HG02840 (cell line): ENCODE measurements around the gene LAMA3.
"Not testable (repeated sequence)": the region's sequence is repeated elsewhere in the genome, so short reads cannot be mapped to it uniquely, and the experiment has no call there.

Experiments used
- ATAC-seq: cut with Tn5 transposase; IDR thresholded peaks from one replicate; pipeline ENCODE4 v1.9.1; 2021; ENCODE audit warnings: mild to moderate bottlenecking, moderate library complexity, moderate number of reproducible peaks; ENCODE audit not compliant: unreplicated experiment, low FRiP score

LAMA3 gene

DNA sequence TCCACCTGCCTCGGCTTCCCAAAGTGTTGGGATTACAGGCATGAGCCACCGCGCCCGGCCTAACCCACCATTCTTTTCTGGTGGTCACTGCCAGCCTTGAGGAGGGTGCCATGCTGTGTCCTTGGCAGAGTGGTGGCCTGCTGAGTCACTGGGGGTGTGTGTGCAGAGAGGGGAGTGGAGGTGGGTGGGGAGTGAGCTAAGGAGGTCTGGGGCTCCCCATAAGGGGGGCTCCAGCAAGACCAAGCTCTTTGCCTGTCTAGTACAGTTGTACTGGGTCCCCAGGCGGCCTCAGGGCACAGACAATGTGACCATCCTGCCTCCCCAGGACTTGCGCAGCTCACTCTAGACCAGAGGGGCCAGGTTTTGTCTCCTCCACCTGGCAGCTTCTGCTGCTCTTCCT lies 36.1 kb downstream of the LAMA3 start:
- no peak for ATAC-seq

DNA sequence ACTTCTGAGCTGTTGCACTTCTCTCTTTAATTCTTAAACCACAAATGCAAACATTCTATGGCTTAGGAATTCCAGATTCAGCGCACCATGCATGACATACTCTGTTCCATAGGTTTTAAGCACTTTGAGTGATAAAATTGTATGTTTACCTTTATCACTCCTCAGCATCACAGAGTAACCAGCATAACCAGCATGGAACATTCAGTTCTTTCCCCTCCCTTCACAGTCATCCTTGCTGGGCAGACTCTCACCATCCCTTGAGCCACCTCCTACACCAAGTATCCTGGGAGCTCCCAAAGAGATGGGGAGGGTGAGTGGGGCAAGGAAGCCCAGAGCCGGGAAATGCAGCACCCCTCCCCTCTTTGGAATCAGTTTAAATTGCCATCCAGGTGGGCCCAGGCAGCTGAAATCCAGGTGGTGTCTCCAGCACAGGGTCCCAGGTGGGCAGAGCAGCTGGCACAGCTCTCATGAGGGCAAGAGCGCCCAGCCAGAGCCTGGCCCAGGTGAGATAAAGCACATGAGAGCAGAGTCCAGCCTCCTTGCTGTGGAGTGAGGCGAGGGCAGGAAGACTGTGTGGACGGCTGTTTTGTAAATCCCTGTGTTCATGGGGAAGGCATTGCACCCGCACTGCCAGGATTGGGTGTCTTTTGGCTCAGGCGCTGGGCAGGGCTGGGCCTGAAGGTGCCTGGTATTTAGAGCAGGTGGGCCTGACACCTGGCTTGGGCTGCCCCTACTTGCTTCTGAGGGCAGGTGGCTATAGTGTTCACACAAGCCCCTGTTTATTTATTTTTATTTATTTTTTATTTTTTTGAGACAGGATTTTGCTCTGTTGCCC lies 36.8 kb downstream of the LAMA3 start:
- no peak for ATAC-seq

GRCh38 chr18:23727707-23728493 lies 38.6 kb downstream of the LAMA3 start:
- ATAC-seq = no peak

- ATAC-seq = no peak
These were observed 41.6 kb downstream of the LAMA3 start for GRCh38 chr18:23730857-23731256.

GRCh38 chr18:23731861-23732260 lies 42.6 kb downstream of the LAMA3 start:
- ATAC-seq = no peak

- ATAC-seq = no peak
These were observed 43.2 kb downstream of the LAMA3 start for GRCh38 chr18:23732439-23732838.

DNA sequence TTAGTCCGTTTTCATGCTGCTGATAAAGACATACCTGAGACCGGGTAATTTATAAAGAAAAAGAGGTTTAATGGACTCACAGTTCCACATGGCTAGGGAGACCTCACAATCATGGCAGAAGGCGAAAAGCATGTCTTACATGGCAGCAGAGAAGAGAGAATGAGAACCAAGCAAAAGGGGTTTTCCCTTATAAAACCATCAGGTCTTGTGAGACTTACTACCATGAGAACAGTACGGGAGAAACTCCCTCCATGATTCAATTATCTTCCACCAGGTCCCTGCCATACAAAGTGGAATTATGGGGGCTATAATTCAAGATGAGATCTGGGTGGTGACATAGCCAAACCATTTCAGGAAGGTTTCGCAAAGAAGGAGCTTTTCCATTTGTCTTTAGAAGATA lies 44.0 kb downstream of the LAMA3 start:
- ATAC-seq = not testable (repeated sequence)

DNA sequence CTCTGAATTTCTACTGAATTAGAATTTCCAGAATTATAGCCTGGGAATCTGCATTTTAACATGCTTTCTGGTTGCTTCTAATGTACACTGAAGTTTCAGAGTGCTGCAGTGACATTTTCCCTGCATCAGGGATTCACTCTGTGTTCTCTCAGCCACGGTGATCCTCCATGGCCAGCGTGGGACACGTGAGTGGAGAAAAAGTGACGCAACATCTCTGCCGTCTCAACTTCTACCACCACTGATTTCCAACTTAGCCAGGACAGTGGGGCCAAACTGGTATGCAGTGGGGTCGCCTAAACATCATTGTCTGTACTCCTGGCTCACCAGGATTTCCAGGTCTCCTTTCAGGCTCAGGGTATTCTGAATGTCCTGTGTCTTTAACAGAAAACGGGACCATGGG lies 44.6 kb downstream of the LAMA3 start:
- ATAC-seq = no peak

GRCh38 chr18:23735021-23735464 lies 45.8 kb downstream of the LAMA3 start:
- peak; percentile 51 for ATAC-seq

GRCh38 chr18:23737578-23737977 lies 48.3 kb downstream of the LAMA3 start:
- ATAC-seq = no peak

GRCh38 chr18:23738151-23738550 lies 48.9 kb downstream of the LAMA3 start:
- ATAC-seq = no peak

DNA sequence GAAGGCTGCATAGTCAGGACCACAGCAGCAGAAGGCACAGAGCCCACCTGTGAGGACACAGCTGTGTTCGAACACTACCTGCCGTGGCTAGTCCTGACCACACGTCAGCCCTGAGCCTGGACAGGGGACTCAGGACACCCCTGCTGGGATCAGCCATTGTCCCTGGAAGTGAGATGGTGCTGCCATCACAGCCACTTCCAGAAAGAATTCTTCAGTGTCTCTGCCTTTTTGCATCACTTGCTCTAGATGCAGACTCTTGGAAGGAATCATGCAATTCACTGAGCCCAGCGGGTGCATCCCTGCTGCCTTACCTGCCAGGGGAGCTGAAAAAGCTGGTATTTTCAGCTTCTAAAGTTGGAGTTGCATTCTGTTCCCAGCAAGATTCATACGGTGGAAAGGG lies 49.3 kb downstream of the LAMA3 start:
- ATAC-seq = no peak

DNA sequence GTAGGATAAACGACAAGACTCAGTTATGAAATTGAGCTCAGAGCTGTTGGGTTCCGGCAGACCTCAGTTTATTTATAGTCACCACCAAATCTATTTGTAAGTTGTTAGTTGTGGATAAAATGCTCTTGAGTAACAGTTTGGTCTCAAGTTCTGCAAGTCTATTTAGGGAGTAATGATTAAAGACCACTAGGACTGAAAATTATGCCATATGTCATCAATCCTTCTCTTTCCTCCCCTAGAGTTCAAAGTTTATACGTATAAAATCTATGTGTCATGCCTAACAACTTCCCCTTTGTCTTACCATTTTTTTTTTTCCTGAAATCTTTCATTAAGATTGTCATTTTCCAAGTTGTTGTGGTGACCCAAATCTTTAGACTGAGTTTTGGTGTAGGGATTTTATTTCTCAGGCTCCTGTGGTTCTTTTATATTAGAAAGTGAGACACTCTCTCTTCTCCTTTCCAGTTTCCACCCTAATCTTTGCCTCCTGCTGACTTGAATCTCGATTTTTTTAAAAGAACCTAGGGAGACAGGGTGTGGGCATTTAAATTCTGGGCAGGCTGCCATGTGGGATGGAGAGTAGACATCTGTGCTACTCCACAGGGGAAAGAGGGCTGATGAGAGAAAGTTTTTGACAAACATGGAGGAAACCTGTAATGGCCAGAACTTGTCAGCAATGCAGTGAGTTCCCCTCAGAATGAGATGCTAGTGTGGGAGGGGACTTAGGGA lies 51.0 kb downstream of the LAMA3 start:
- no peak for ATAC-seq

GRCh38 chr18:23741967-23742366 lies 52.7 kb downstream of the LAMA3 start:
- not testable (repeated sequence) for ATAC-seq

- no peak for ATAC-seq
These were observed 54.6 kb downstream of the LAMA3 start for GRCh38 chr18:23743733-23744333.

GRCh38 chr18:23745366-23745765 lies 56.1 kb downstream of the LAMA3 start:
- no peak for ATAC-seq

GRCh38 chr18:23746851-23747250 lies 57.6 kb downstream of the LAMA3 start:
- no peak for ATAC-seq

DNA sequence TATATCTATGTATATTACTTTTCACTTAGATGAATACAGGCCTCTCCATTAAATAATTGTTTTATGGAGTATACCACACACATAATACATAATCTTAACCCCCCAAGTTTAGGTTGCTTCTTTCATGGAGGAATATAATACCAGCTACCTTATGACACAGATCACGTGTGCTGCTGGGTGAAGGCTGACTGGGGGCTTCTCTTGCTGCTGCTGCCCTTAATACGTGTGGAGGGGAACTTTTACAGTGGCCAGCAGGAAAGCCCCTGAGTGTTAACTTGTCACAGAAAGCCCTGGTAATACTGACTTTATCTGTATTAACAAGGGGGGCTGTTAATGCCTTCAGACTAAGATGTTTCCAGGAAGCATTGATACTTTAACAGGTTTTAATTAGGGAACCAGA lies 63.1 kb downstream of the LAMA3 start:
- no peak for ATAC-seq

- no peak for ATAC-seq
These were observed 63.5 kb downstream of the LAMA3 start for GRCh38 chr18:23752796-23753195.

DNA sequence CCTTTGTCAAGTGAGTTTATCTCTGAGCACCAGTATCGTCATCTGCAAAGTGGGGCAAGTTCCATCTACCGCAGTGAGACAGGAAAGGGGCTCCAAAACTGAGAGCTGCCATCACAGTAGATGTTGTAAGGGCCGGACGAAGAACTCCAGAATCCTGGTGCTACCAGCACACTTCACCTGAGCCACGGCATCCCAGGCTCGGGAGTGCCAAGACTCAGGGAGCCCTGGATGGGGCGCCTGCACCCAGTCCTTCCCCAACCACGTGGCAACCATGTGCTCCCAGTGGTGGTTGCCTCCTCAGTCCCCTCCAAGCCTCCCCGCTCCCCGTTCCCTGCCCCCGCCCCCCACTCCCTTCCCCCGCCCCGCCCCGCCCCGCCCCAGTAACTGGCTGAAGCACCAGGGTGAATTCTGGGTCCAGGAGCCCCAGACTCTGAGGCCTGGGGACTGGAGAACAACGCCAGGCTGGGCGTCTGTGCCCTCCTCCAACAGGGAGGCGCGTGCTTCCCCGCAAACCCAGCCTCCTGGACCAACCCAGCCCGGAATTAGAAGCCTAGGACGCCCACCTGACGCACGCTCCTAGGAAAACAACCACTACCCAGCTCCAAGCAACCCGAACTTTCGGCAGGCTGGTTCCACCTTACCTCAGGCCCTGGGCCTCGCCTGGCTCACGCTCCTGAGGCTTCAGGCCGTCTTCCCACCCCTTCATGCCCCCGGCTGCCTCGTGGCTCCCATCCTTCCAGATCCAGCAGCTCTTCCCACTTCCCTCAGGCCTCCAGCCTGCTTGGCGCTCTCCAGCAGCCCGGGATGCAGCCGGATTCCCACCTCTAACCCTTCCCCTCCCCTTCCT lies 67.6 kb downstream of the LAMA3 start:
- no peak for ATAC-seq
